Measurements from ENCODE around the gene LETM1.

Gene LETM1

GRCh38 chr4:1767061-1767769 lies 88.7 kb downstream of the LETM1 start:
- no peak overlapping the region for H3K4me3 Mint-ChIP-seq
- peaks cover 10% of the 10 kb centered on the region for H3K27me3 Mint-ChIP-seq
- H3K27ac Mint-ChIP-seq: no peak overlapping the region
- H3K36me3 Mint-ChIP-seq: no peaks in the 10 kb centered on the region
- H3K4me1 Mint-ChIP-seq: peaks cover 4% of the 10 kb centered on the region
- H3K9me3 Mint-ChIP-seq: no peaks in the 10 kb centered on the region

GRCh38 chr4:1766106-1767060 lies 89.6 kb downstream of the LETM1 start:
- Mint-ChIP-seq H3K27ac (no peak overlapping the region), H3K4me1 (peaks cover 4% of the 10 kb centered on the region), H3K27me3 (peaks cover 10% of the 10 kb centered on the region), H3K36me3 (no peaks in the 10 kb centered on the region), H3K4me3 (no peak overlapping the region), H3K9me3 (no peaks in the 10 kb centered on the region)

- H3K27me3 Mint-ChIP-seq: peaks cover 10% of the 10 kb centered on the region
- no peak overlapping the region for H3K27ac Mint-ChIP-seq
- peaks cover 4% of the 10 kb centered on the region for H3K4me1 Mint-ChIP-seq
Measured at GRCh38 chr4:1765409-1766072, 90.4 kb downstream of the LETM1 start.

GRCh38 chr4:1764670-1765069 lies 91.3 kb downstream of the LETM1 start:
- Mint-ChIP-seq H3K4me1 (peaks cover 4% of the 10 kb centered on the region), H3K9me3 (no peaks in the 10 kb centered on the region), H3K36me3 (no peaks in the 10 kb centered on the region), H3K27ac (no peak overlapping the region), H3K4me3 (no peak overlapping the region), H3K27me3 (peaks cover 10% of the 10 kb centered on the region)

More at GRCh38 chr4:1765409-1766072, 90.4 kb downstream of the LETM1 start:
- Mint-ChIP-seq H3K9me3 (no peaks in the 10 kb centered on the region), H3K36me3 (no peaks in the 10 kb centered on the region), H3K4me3 (no peak overlapping the region)

- H3K27ac Mint-ChIP-seq: no peak overlapping the region
- H3K4me3 Mint-ChIP-seq: no peak overlapping the region
- H3K27me3 Mint-ChIP-seq: peaks cover 10% of the 10 kb centered on the region
- peaks cover 3% of the 10 kb centered on the region for H3K4me1 Mint-ChIP-seq
- H3K36me3 Mint-ChIP-seq: no peaks in the 10 kb centered on the region
- H3K9me3 Mint-ChIP-seq: no peaks in the 10 kb centered on the region
Measured at GRCh38 chr4:1763550-1764080, 92.3 kb downstream of the LETM1 start.

- Mint-ChIP-seq H3K4me3 (no peak overlapping the region), H3K27me3 (peaks cover 7% of the 10 kb centered on the region), H3K36me3 (no peaks in the 10 kb centered on the region), H3K9me3 (no peaks in the 10 kb centered on the region), H3K4me1 (no peaks in the 10 kb centered on the region), H3K27ac (no peak overlapping the region)
Measured at GRCh38 chr4:1763070-1763549, 92.8 kb downstream of the LETM1 start.

- H3K4me1 Mint-ChIP-seq: no peaks in the 10 kb centered on the region
- H3K36me3 Mint-ChIP-seq: no peaks in the 10 kb centered on the region
- H3K27me3 Mint-ChIP-seq: peaks cover 6% of the 10 kb centered on the region
- H3K9me3 Mint-ChIP-seq: no peaks in the 10 kb centered on the region
- no peak overlapping the region for H3K27ac Mint-ChIP-seq
- no peak overlapping the region for H3K4me3 Mint-ChIP-seq
Measured at GRCh38 chr4:1762264-1763010, 93.5 kb downstream of the LETM1 start.

Measured in activated naive CD4-positive, alpha-beta T cell treated with anti-CD3 and anti-CD28 coated beads, Interleukin-2, amount 50 U/mL, for 24 hours (primary cell).